GM19025 (cell line): ENCODE results near the gene ASB5.
A peak's percentile ranks its signal among the peaks of the same experiment; 100 is the strongest.
"Not testable (repeated sequence)": the region's sequence is repeated elsewhere in the genome, so short reads cannot be mapped to it uniquely, and the experiment has no call there.

Experiments
- ATAC-seq: cut with Tn5 transposase; IDR thresholded peaks from one replicate; pipeline ENCODE4 v1.9.1; 2021; ENCODE audit warnings: mild to moderate bottlenecking, low read depth, moderate library complexity; ENCODE audit not compliant: unreplicated experiment

The ASB5 gene

DNA sequence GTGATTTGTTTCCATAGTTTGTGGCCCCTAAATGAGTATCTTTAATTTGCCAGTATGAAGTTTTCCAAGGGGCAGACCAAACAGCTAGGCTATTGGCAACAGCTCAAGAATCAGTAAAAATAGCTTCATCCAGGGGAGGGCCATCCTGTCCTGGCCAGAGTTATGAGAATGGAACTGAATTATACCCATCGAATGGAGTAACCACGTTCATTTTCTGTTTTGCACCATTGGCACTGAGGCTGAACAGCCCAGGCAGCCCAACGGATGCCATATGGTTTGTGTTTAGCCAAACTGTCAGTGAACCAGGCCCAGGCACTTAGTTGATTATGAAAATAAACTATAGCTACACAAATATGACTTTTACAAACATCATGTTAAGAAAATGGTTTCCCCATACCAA, 17.7 kb upstream of the ASB5 start:
- ATAC-seq = no peak

- ATAC-seq = not testable (repeated sequence)
These were observed 10.5 kb upstream of the ASB5 start for GRCh38 chr4:176279560-176279959.

- ATAC-seq = peak; percentile 86
These were observed 8.3 kb upstream of the ASB5 start for GRCh38 chr4:176277162-176277904.

- no peak for ATAC-seq
These were observed 7.7 kb upstream of the ASB5 start for GRCh38 chr4:176276710-176277109.

- no peak for ATAC-seq
These were observed 5.4 kb upstream of the ASB5 start for GRCh38 chr4:176274441-176274840.

DNA sequence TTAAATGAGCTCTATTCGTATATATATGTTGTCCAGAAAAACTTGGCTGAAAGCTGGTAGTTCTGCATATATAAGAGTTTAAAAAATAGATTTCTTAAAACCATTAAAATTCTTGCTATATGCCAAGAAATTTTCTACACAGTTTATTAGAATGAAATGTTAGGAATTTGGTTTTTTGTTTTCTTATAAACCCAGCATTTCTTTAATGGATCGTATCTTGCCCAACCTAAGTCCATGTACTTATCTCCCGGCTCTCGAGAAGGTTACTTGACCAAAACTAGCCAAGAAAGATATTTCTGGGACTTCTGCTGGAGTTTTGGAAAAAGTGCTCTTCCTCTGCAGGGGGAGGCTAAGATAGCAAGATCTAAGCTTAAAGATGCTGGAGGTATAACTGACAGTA, 4.7 kb upstream of the ASB5 start:
- no peak for ATAC-seq

DNA sequence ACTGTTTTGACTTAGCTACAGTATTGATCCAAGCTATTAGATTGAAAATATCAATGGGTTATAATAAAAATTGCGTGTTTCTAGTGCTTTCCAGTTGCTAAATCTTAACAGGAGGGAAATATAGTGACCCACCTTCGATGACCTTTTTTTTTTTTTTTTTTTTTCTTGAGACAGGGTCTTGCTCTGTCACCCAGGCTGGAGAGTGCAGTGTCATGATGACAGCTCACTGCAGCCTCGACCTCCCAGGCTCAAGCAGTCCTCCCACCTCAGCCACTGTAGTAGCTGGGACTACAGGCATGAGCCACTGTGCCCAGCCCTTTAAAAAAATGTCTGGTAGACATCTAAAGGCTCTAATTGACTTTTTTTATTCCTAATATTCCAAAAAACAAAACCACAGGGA, 3.8 kb upstream of the ASB5 start:
- ATAC-seq = no peak

DNA sequence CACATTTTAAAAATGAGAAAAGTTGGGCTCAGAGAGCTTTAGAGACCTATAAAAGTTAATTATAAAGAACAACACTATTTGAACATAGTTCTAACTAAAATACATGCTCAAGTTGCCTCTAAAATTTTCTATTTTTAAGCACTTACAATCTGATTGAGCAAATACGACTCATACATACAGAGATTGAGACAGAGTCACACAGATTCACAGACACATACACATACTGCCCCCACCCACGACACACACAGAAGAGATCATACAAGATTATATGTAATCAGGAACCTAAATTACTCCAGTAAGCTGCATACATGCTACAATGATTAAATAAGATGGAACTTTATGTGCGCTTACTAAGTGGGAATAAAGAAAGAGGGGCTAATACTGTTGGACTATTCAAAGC, 2.7 kb upstream of the ASB5 start:
- ATAC-seq = no peak

DNA sequence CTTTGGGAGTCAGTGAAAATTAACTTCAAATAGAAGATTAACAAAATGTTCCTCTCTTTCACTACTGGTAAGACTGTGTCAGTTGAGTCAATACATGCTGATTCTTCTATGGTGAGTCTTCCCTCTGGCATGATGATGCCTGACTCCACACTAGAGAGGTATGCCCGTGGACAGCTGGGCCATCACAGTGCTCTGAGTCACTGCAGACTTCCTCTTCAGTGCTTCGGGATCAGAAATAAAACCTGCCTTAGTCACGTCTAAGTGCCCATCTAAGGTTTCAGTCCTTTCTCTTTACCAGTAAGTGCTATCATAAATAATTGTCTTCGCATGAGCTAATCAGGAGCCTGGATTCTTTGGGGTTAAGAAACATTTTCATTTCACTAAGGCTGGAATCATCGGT, 1.6 kb upstream of the ASB5 start:
- no peak for ATAC-seq

DNA sequence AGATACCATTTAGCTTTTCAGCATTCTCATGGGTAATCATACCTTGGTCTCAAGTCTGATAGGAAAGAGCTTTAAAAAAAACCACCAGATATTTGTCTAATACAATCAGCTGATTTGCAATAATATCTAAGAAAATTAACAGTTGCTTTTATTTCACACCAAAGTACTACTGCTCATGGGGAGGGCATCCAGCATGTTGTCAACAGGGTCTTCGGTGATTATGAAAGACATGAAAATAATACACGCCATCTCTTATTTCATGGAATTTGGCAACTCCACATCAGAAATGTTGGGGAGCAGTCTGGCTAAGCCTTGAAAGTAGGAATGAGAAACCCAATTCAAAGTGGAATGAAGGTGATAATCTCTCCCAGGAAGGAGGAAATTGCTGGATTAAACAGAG, 3.0 kb downstream of the ASB5 start:
- no peak for ATAC-seq

DNA sequence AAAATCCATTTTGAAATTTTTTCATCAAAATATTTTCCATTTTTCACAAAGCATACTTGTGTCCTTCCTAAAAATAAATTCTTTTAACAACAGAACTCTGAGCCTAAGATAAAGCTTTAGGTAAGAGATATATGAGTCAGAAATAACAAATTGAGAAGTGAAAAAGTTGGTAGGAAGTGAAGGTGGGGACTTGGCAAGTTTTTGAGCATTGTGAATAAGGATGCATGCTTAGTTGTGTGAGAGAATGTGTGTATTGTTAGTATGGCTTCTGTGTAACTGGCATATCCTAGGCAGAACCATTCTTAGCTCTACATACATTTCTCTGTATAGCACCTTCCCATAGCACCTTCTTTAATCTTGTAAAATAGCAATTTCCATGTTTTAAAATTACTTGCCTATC, 6.8 kb downstream of the ASB5 start:
- ATAC-seq = no peak

GRCh38 chr4:176261481-176261880, 7.5 kb downstream of the ASB5 start:
- ATAC-seq = no peak

DNA sequence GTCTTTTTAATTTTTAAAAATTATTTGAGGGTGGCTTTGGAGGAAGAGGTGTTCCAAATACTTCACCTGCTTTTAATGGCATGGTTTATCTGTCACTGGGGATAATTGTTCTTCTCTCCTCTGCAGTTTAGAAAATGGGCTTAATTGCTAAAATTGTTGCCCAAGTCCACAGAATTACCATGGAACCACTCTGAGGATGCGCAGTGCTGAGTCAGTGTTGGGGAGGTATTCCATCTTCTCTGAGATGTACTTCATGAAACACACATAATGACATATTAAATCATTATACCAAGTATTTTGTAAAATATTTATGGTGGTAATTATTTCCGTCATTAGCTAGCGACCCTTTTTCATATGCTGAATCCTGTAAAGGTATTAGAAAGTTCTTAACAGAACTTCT, 8.0 kb downstream of the ASB5 start:
- ATAC-seq = no peak

DNA sequence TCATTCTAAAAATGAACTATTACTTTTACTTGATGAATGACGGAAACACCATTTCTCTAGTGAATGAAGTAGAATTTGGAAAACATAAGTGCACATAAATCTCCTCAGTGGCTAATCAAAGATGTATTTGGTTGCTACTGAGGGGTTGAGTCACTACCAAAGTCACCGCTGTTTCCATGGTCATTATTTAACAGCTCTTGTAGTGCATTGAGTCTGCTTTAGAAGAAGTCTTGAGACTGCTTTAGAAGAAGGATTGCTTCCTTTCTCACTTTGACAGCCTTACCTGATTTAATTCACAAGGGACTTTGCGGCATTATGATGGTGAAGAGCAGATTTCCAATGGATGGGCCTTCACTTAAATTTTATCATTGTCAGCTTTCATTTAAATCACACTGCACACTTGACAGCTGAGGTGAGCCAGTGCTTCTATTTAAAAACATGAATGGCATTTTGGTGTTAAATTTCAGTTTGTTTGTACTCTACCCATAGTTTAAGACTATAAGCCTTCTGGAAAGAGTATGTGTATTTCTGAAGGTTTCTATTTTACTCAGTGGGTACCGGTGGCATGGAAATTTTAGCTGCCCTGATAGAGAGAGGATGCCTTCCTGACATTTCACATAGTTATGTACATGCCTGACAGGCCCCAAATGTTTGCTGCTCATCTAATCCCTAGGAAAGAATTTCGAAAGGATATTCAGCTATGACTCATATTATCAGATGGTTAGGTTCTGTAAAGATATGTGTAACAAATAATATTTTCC, 9.5 kb downstream of the ASB5 start:
- ATAC-seq = no peak

DNA sequence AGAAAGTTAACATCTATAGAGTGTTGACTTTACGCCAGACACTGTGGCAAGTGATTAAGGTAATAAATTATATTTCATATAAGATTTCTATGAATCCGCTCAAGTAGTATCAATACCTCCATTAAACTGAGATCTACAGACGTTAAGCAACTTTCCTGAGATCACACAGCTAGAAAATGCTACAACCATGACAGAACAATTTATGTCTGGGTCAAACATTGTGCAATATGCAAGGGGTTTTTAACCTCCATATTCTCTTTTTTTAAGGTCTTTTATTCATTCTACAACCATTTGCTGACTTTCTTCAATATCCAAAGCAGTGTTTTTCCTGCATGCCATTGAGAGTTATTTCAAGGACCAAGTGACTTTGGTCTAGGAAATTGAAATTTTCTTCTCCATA, 10.9 kb downstream of the ASB5 start:
- no peak for ATAC-seq

DNA sequence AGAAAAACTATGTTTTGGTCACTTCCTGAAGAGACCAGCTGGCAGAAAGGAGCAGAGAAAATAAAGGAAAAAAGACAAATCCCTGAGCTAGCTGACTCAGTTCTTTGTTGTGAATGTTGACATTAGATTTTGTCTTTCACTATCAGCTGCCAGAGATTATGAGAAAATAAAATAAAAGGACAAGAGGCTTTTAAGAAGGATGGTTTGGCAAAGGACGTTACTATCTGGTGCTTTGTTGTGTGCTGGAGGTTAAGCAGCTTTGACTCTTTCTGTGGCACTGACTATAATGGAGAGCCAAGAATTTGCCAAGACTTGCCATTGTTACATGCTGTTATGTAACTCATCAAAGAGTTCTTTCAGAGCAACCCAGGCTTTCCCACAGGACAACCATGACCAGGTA, 12.1 kb downstream of the ASB5 start:
- no peak for ATAC-seq

GRCh38 chr4:176242764-176243347, 26.2 kb downstream of the ASB5 start:
- no peak for ATAC-seq

GRCh38 chr4:176241703-176242102, 27.3 kb downstream of the ASB5 start:
- ATAC-seq = no peak

DNA sequence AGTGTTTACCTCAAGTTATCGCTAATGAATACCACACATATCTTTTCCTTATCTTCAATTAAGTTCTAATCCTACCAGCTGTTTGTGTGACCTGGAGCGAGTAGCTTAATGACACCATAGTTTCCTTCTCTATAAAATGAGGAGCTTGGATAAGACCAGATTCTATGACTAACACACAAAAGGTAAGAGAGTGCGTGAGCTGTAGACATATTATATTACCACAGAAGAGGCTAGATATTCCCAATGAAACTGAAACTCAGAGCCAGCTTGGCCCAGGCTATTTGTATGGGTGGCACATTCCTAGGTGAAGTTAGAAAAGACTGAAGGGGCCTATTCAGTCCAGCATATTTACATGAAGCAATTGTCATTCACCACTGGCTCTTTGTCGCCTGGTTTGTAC, 30.2 kb downstream of the ASB5 start:
- no peak for ATAC-seq

GRCh38 chr4:176238157-176238610, 30.8 kb downstream of the ASB5 start:
- no peak for ATAC-seq

DNA sequence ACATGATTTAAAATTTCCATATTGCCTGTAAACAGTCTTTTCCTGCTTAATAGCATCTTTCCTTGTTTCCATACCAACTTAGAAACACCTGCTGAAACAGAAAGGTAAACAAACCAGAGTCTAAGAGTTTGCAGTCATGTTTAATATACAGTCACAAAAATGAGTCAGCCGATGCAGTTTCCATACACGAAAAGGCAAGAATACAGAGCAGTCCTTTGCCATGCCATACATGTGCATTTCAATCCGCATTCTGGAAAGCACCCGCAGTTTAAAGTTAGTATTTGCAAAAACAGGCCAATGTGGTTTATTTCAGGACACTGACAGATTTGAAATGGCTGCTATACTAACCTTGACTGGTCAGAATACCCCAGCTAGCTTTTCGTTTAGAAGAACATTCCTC, 32.1 kb downstream of the ASB5 start:
- no peak for ATAC-seq

DNA sequence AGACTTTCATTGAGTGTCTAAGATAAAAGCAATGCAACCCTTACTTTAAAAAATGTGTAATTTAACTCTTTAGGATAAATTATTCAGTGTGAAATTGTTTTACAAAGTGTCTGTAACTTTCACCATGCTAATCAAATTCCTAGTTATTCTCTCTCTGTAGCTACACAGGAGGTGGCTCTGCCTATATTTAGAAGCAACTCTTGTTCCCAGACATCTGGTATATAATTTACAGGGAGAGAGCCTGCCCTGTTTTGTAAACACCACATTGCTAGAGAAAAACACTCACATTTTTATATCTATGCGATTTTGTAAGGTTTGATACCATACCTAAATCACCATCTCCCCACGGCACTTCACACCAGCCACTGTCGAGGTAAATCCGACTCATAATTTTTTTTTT, 38.2 kb downstream of the ASB5 start:
- no peak for ATAC-seq
